Panc1 (cell line): Measurements from ENCODE around the gene ACIN1. TPM values are rescaled to one million over a fixed set of nuclear protein-coding genes. Genes with fewer than 3 reads are reported as not detected.

Source experiments
- ATAC-seq: fragments of 200-7000 bp; cut with Tn5 transposase; 2 replicates; pipeline ENCODE4 v1.9.1; 2020; ENCODE audit warnings: mild to moderate bottlenecking, moderate library complexity
- Bru-seq: library from RNA; stranded (reverse); fragments of 400-500 nt; gene quantifications from one replicate; lab custom pipeline; 2021; lab: Mats Ljungman, UMichigan
- BruChase-seq, 2 experiments: library from RNA; stranded (reverse); fragments of 400-500 nt; gene quantifications; one replicate each; lab custom pipeline; 2021; lab: Mats Ljungman, UMichigan
- BruUV-seq: library from RNA; stranded (reverse); fragments of 400-500 nt; replicated peaks from 2 replicates; lab custom pipeline; 2021; lab: Mats Ljungman, UMichigan
- CTCF ChIA-PET: fragments of 300-600 bp; sonication (Branson Sonifier 250); formaldehyde crosslinking; loops from one replicate; lab custom pipeline; 2022; ENCODE audit warnings: antibody characterized with exemption; lab: Charles Lee
- POLR2A ChIA-PET: fragments of 300-600 bp; sonication (Branson Sonifier 250); formaldehyde crosslinking; loops from one replicate; lab custom pipeline; 2022; ENCODE audit warnings: antibody characterized with exemption; lab: Charles Lee
- DNase-seq: peaks from one replicate; pipeline ENCODE4 v3.0.0-alpha.2; 2010; ENCODE audit warnings: low read depth, low spot score
- H3K27ac ChIP-seq: 2 replicates; pipeline ENCODE4 v1.5.1; 2011; ENCODE audit warnings: mild to moderate bottlenecking, low read length, inconsistent platforms
- H3K27me3 ChIP-seq: fragments of 200-500 bp; sonication (Bioruptor generic); 2 replicates; pipeline ENCODE4 v1.6.0; 2014; ENCODE audit warnings: low read length, inconsistent platforms; ENCODE audit not compliant: control insufficient read depth, insufficient read depth
- H3K36me3 ChIP-seq: fragments of 200-500 bp; sonication (Bioruptor generic); 2 replicates; pipeline ENCODE4 v1.5.1; 2014; ENCODE audit warnings: inconsistent platforms, mild to moderate bottlenecking, low read length, moderate library complexity; ENCODE audit not compliant: control insufficient read depth, insufficient read depth
- H3K4me1 ChIP-seq: 2 replicates; pipeline ENCODE4 v1.5.1; 2011; ENCODE audit warnings: inconsistent platforms, mild to moderate bottlenecking, low read length, moderate library complexity; ENCODE audit not compliant: control insufficient read depth, insufficient read depth
- H3K4me3 ChIP-seq, 2 experiments: 2 replicates each; pipeline ENCODE4 v1.5.1; 2011 to 2012; ENCODE audit warnings: low read depth in 2 of 2, low read length in 2 of 2, mild to moderate bottlenecking in 2 of 2, inconsistent platforms in 1 of 2, moderate library complexity in 1 of 2
- H3K9me3 ChIP-seq: fragments of 200-500 bp; sonication (Bioruptor generic); 2 replicates; pipeline ENCODE4 v1.5.1; 2014; ENCODE audit warnings: low read depth, mild to moderate bottlenecking, inconsistent platforms, low read length, moderate library complexity; ENCODE audit not compliant: control insufficient read depth, insufficient read depth
- CTCF ChIP-seq: fragments of 450-650 bp; IDR thresholded peaks from 2 replicates; pipeline ENCODE4 v1.5.1; 2017; ENCODE audit warnings: mild to moderate bottlenecking
- POLR2AphosphoS5 ChIP-seq: IDR thresholded peaks from 2 replicates; pipeline ENCODE4 v1.6.1; 2012; ENCODE audit warnings: mild to moderate bottlenecking, low read depth, low read length, moderate library complexity
- SIN3A ChIP-seq: IDR thresholded peaks from 2 replicates; pipeline ENCODE4 v1.6.1; 2012; ENCODE audit warnings: low read depth, mild to moderate bottlenecking, low read length, moderate library complexity, borderline replicate concordance; ENCODE audit not compliant: insufficient read depth
- TCF7L2 ChIP-seq: IDR thresholded peaks from 2 replicates; pipeline ENCODE4 v1.6.1; 2011; ENCODE audit warnings: mild to moderate bottlenecking, low read depth, low read length, inconsistent platforms
- in situ Hi-C: cut with HindIII; loops from 2 replicates; pipeline ENCODE4 v1.10.0; 2016; ENCODE audit warnings: low sequenced_read_pairs, low pct_unique_long_range_greater_than_20kb
- intact Hi-C: fragments of 100-400 bp; cut with micrococcal nuclease; formaldehyde crosslinking; loops from one replicate; pipeline ENCODE4 v1.10.0; 2022; ENCODE audit not compliant: unreplicated experiment
- long read RNA-seq: library from polyadenylated mRNA; unstranded; transcript quantifications from one replicate; pipeline ENCODE4 v2.0.0, GENCODE V29; 2021; ENCODE audit not compliant: unreplicated experiment
- polyA plus RNA-seq: library from polyadenylated mRNA; unstranded; fragments of >200 nt; gene quantifications from one replicate; pipeline ENCODE4 v1.2.1, GENCODE V29; 2012; ENCODE audit warnings: missing spikeins; ENCODE audit not compliant: insufficient read length
- total RNA-seq: library from RNA; stranded (reverse); gene quantifications from one replicate; pipeline ENCODE4 v1.2.1, GENCODE V29; 2021; ENCODE audit not compliant: unreplicated experiment
- TF ChIP-seq, protein P1 (sequence below), 2 experiments: IDR thresholded peaks; 2 replicates each; pipeline ENCODE4 v1.6.1; 2011 to 2012; ENCODE audit warnings: low read depth in 2 of 2, control low read depth in 1 of 2, low read length in 1 of 2, mild to moderate bottlenecking in 1 of 2, moderate library complexity in 1 of 2; ENCODE audit not compliant: insufficient read depth in 1 of 2

ACIN1 gene, protein sequence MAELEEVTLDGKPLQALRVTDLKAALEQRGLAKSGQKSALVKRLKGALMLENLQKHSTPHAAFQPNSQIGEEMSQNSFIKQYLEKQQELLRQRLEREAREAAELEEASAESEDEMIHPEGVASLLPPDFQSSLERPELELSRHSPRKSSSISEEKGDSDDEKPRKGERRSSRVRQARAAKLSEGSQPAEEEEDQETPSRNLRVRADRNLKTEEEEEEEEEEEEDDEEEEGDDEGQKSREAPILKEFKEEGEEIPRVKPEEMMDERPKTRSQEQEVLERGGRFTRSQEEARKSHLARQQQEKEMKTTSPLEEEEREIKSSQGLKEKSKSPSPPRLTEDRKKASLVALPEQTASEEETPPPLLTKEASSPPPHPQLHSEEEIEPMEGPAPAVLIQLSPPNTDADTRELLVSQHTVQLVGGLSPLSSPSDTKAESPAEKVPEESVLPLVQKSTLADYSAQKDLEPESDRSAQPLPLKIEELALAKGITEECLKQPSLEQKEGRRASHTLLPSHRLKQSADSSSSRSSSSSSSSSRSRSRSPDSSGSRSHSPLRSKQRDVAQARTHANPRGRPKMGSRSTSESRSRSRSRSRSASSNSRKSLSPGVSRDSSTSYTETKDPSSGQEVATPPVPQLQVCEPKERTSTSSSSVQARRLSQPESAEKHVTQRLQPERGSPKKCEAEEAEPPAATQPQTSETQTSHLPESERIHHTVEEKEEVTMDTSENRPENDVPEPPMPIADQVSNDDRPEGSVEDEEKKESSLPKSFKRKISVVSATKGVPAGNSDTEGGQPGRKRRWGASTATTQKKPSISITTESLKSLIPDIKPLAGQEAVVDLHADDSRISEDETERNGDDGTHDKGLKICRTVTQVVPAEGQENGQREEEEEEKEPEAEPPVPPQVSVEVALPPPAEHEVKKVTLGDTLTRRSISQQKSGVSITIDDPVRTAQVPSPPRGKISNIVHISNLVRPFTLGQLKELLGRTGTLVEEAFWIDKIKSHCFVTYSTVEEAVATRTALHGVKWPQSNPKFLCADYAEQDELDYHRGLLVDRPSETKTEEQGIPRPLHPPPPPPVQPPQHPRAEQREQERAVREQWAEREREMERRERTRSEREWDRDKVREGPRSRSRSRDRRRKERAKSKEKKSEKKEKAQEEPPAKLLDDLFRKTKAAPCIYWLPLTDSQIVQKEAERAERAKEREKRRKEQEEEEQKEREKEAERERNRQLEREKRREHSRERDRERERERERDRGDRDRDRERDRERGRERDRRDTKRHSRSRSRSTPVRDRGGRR
- total RNA-seq = 162 TPM
- 110 TPM for polyA plus RNA-seq
- Bru-seq, nascent RNA = percentile 93 among the genes with signal in this experiment
- percentile 96 among the genes with signal in this experiment for BruChase-seq, experiment 1, labeled RNA remaining after a 2-hour chase
- BruChase-seq, experiment 2, labeled RNA remaining after a 6-hour chase = percentile 95 among the genes with signal in this experiment
- long read RNA-seq, full-length matches to known transcripts = 13 of 70 reads
- long read RNA-seq, partial matches to known transcripts = 40 of 70 reads
- long read RNA-seq, other reads (novel, unspliced or antisense) = 17 of 70 reads

DNA sequence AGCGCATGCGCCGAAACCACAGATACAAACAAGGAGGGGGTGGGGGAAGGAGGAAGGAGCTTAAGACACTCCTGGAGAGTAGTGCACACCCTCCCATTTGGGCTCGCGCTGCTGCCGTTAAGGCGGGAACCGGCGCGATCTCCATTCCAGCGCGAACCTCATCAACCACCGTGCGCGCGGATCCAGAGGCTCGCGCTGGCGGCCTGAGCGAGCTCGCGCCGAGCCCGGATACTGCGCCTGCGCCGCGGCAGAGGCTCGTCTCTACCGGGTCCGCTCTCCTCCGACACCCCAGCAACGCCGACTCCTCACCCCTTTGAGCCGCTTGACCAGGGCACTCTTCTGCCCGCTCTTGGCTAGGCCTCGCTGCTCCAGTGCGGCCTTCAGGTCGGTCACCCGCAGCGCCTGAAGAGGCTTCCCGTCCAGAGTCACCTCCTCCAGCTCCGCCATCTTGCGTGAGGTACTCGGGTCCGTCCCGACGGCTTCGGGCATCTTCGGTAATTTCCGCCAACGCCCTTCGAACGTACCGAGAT lies at the start of gene ACIN1:
Gene ACIN1, minus strand, starts transcription at position 471 of the 530 bp plus-strand sequence. Its CDS starts 24 bp downstream, at position 447.
- H3K36me3 ChIP-seq = peaks cover 33% of the 10 kb centered on the region
- ATAC-seq (peak; percentile 76), DNase-seq (peak; percentile 53)
- TF ChIP-seq CTCF (no peak), POLR2AphosphoS5 (peak; percentile 45)
- TSS peak; percentile 86 for BruUV-seq
- intact Hi-C loops = no loop called here
- ChIA-PET CTCF (interaction anchor here (0.6 to 2.8 kb wide), 10 partner anchors 13 to 384 kb away, joined by 3 to 28 read pairs (median 4); no protein-coding TSS in a partner anchor), POLR2A (interaction anchor here (0.6 to 1.6 kb wide), 2 partner anchors 26 to 133 kb away, joined by 6 to 13 read pairs; no protein-coding TSS in a partner anchor)
- peak within 1 kb of the TSS; percentile 96 for H3K27ac ChIP-seq
- in situ Hi-C loops = no loop called here
- H3K4me3 ChIP-seq = peak within 1 kb of the TSS; percentile 88 to 90
- no peaks in the 10 kb centered on the region for H3K9me3 ChIP-seq
- H3K27me3 ChIP-seq = no peaks in the 10 kb centered on the region
- H3K4me1 ChIP-seq = peaks cover 16% of the 10 kb centered on the region

DNA sequence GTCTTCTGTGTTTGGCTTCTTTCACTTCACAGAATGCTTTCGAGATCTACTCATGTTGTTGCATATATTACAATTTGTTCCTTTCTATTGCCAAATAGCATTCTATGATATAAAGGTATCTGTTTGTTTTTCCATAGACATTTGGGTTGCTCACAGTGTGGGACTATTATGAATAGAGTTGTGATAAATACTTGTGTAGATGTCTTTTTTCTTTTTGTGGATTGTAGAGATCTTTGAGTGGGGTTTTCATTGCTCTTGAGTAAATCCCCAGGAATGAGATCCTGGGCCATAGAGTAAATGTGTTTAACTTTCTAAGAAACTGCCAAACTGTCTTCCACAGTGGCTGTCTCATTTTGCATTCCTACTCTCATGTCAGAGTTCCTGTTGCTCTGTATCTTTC lies 49.0 kb upstream of the ACIN1 start:
- no peaks in the 10 kb centered on the region for H3K4me1 ChIP-seq
- H3K36me3 ChIP-seq = no peaks in the 10 kb centered on the region
- H3K27ac ChIP-seq = no peak overlapping the region
- no peaks in the 10 kb centered on the region; the same call in 1 of the 2 replicates for H3K27me3 ChIP-seq
- ChIA-PET CTCF (no interaction called here), POLR2A (interaction anchor here (0.6 kb wide), 1 partner anchor 18 kb away, joined by 8 read pairs; no protein-coding TSS in a partner anchor)
- intact Hi-C loops = no loop called here
- BruUV-seq = no TSS peak
- DNase-seq (no peak), ATAC-seq (no peak)
- in situ Hi-C loops = no loop called here
- H3K4me3 ChIP-seq = no peak overlapping the region
- TF ChIP-seq, protein P1, sequence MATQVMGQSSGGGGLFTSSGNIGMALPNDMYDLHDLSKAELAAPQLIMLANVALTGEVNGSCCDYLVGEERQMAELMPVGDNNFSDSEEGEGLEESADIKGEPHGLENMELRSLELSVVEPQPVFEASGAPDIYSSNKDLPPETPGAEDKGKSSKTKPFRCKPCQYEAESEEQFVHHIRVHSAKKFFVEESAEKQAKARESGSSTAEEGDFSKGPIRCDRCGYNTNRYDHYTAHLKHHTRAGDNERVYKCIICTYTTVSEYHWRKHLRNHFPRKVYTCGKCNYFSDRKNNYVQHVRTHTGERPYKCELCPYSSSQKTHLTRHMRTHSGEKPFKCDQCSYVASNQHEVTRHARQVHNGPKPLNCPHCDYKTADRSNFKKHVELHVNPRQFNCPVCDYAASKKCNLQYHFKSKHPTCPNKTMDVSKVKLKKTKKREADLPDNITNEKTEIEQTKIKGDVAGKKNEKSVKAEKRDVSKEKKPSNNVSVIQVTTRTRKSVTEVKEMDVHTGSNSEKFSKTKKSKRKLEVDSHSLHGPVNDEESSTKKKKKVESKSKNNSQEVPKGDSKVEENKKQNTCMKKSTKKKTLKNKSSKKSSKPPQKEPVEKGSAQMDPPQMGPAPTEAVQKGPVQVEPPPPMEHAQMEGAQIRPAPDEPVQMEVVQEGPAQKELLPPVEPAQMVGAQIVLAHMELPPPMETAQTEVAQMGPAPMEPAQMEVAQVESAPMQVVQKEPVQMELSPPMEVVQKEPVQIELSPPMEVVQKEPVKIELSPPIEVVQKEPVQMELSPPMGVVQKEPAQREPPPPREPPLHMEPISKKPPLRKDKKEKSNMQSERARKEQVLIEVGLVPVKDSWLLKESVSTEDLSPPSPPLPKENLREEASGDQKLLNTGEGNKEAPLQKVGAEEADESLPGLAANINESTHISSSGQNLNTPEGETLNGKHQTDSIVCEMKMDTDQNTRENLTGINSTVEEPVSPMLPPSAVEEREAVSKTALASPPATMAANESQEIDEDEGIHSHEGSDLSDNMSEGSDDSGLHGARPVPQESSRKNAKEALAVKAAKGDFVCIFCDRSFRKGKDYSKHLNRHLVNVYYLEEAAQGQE (IDR thresholded peaks at IDR 0.05; ENCODE audit: insufficient read depth in 1 of 2, low read depth in 2 of 2, low read length in 1 of 2) = no peak
- TF ChIP-seq CTCF (no peak), SIN3A (no peak), TCF7L2 (no peak), POLR2AphosphoS5 (no peak)
- no peaks in the 10 kb centered on the region for H3K9me3 ChIP-seq
